WTC11 (cell line): ENCODE data around the gene ANXA2. TPM values are rescaled to one million over a fixed set of nuclear protein-coding genes. Genes with fewer than 3 reads are reported as not detected.

ENCODE experiments used
- ATAC-seq: fragments of 200-7000 bp; cut with Tn5 transposase; 2 replicates; pipeline ENCODE4 v1.10.0; 2021; ENCODE audit warnings: mild to moderate bottlenecking, moderate library complexity
- CTCF ChIA-PET: fragments of 300-600 bp; sonication (Branson Sonifier 250); formaldehyde crosslinking; loops from one replicate; lab custom pipeline; 2021; ENCODE audit warnings: antibody characterized with exemption; lab: Charles Lee
- POLR2A ChIA-PET: fragments of 350-600 bp; sonication (Branson Sonifier 250); formaldehyde crosslinking; loops from one replicate; lab custom pipeline; 2021; ENCODE audit warnings: antibody characterized with exemption; lab: Charles Lee
- DNase-seq: peaks from one replicate; pipeline ENCODE4 v3.0.0; 2021; ENCODE audit warnings: low spot score
- H3K27ac Mint-ChIP-seq: 2 replicates; pipeline ENCODE4 v1.8.0; 2021; ENCODE audit warnings: mixed read lengths
- H3K27me3 Mint-ChIP-seq: 2 replicates; pipeline ENCODE4 v1.8.0; 2021; ENCODE audit warnings: low read depth, mild to moderate bottlenecking, moderate library complexity, mixed read lengths
- H3K36me3 Mint-ChIP-seq: 2 replicates; pipeline ENCODE4 v1.8.0; 2021; ENCODE audit warnings: mixed read lengths
- H3K4me1 Mint-ChIP-seq: 2 replicates; pipeline ENCODE4 v1.8.0; 2022; ENCODE audit warnings: mixed read lengths
- H3K4me3 Mint-ChIP-seq: 2 replicates; pipeline ENCODE4 v1.8.0; 2021; ENCODE audit warnings: mild to moderate bottlenecking, moderate library complexity, mixed read lengths
- H3K9me3 Mint-ChIP-seq: 2 replicates; pipeline ENCODE4 v1.8.0; 2021; ENCODE audit warnings: mixed read lengths
- CREB1 ChIP-seq: sonication (generic); formaldehyde crosslinking; IDR thresholded peaks from 2 replicates; pipeline ENCODE4 v1.8.0; 2023; ENCODE audit warnings: mild to moderate bottlenecking, missing genetic modification reagents
- EMX1 ChIP-seq: fragments of 250-450 bp; sonication (Bioruptor Pico); IDR thresholded peaks from 2 replicates; pipeline ENCODE4 v1.8.0; 2021; ENCODE audit warnings: mild to moderate bottlenecking
- ESRRA ChIP-seq: sonication (generic); formaldehyde crosslinking; IDR thresholded peaks from 2 replicates; pipeline ENCODE4 v1.8.1; 2022; ENCODE audit warnings: mild to moderate bottlenecking, missing genetic modification reagents, borderline replicate concordance
- FOXJ3 ChIP-seq: sonication (generic); formaldehyde crosslinking; IDR thresholded peaks from 2 replicates; pipeline ENCODE4 v1.9.0; 2021; ENCODE audit warnings: missing genetic modification reagents, mild to moderate bottlenecking, borderline replicate concordance
- GRHL2 ChIP-seq: fragments of 250-450 bp; sonication (Bioruptor Pico); IDR thresholded peaks from 2 replicates; pipeline ENCODE4 v1.8.0; 2022; ENCODE audit warnings: mild to moderate bottlenecking, moderate library complexity; ENCODE audit not compliant: insufficient replicate concordance, severe bottlenecking
- HMGA2 ChIP-seq: fragments of 250-450 bp; sonication (Bioruptor Pico); IDR thresholded peaks from 2 replicates; pipeline ENCODE4 v1.4.0; 2021; ENCODE audit warnings: mild to moderate bottlenecking, moderate library complexity
- IRF2 ChIP-seq: sonication (generic); formaldehyde crosslinking; IDR thresholded peaks from 2 replicates; pipeline ENCODE4 v1.8.0; 2022; ENCODE audit warnings: low read depth, missing genetic modification reagents, borderline replicate concordance
- JAZF1 ChIP-seq: fragments of 250-450 bp; sonication (Bioruptor Pico); IDR thresholded peaks from 2 replicates; pipeline ENCODE4 v1.9.0; 2021; ENCODE audit warnings: moderate library complexity, mild to moderate bottlenecking, inconsistent platforms
- NFATC4 ChIP-seq: fragments of 250-450 bp; sonication (Bioruptor Pico); IDR thresholded peaks from 2 replicates; pipeline ENCODE4 v1.9.0; 2021; ENCODE audit warnings: mild to moderate bottlenecking
- NR3C1 ChIP-seq: sonication (generic); formaldehyde crosslinking; conservative IDR thresholded peaks from 2 replicates; pipeline ENCODE4 v1.8.1; 2023; ENCODE audit warnings: low read depth, mild to moderate bottlenecking, missing genetic modification reagents
- RELA ChIP-seq: sonication (generic); formaldehyde crosslinking; IDR thresholded peaks from 2 replicates; pipeline ENCODE4 v1.8.1; 2022; ENCODE audit warnings: missing genetic modification reagents, mild to moderate bottlenecking, borderline replicate concordance
- SMAD4 ChIP-seq: sonication (generic); formaldehyde crosslinking; IDR thresholded peaks from 2 replicates; pipeline ENCODE4 v1.8.0; 2022; ENCODE audit warnings: mild to moderate bottlenecking, missing genetic modification reagents
- SOX15 ChIP-seq: fragments of 250-450 bp; sonication (Bioruptor Pico); IDR thresholded peaks from 2 replicates; pipeline ENCODE4 v1.9.0; 2021; ENCODE audit warnings: mild to moderate bottlenecking
- SP1 ChIP-seq: sonication (generic); formaldehyde crosslinking; conservative IDR thresholded peaks from 2 replicates; pipeline ENCODE4 v1.8.1; 2022; ENCODE audit warnings: missing genetic modification reagents
- ZNF219 ChIP-seq: sonication (generic); formaldehyde crosslinking; IDR thresholded peaks from 2 replicates; pipeline ENCODE4 v1.8.0; 2023; ENCODE audit warnings: missing genetic modification reagents, mild to moderate bottlenecking, borderline replicate concordance
- total RNA-seq: library from RNA; stranded (reverse); gene quantifications from 3 replicates; pipeline ENCODE4 v1.2.3, GENCODE V29; 2021
- TF ChIP-seq, protein P1 (sequence below): sonication (generic); formaldehyde crosslinking; IDR thresholded peaks from 2 replicates; pipeline ENCODE4 v1.8.1; 2023; ENCODE audit warnings: mild to moderate bottlenecking, missing genetic modification reagents
- TF ChIP-seq, protein P2 (sequence below): sonication (generic); formaldehyde crosslinking; IDR thresholded peaks from 2 replicates; pipeline ENCODE4 v1.8.1; 2022; ENCODE audit warnings: mild to moderate bottlenecking, moderate library complexity, missing genetic modification reagents
- TF ChIP-seq, protein P3 (sequence below): sonication (generic); formaldehyde crosslinking; IDR thresholded peaks from 2 replicates; pipeline ENCODE4 v1.8.0; 2022; ENCODE audit warnings: mild to moderate bottlenecking, missing genetic modification reagents
- TF ChIP-seq, protein P4 (sequence below): sonication (generic); formaldehyde crosslinking; IDR thresholded peaks from 2 replicates; pipeline ENCODE4 v1.8.1; 2022; ENCODE audit warnings: low read depth, mild to moderate bottlenecking, moderate library complexity, missing genetic modification reagents, borderline replicate concordance
- TF ChIP-seq, protein P5 (sequence below): fragments of 250-450 bp; sonication (Bioruptor Pico); IDR thresholded peaks from 2 replicates; pipeline ENCODE4 v1.9.0; 2021; ENCODE audit warnings: mild to moderate bottlenecking, borderline replicate concordance
- TF ChIP-seq, protein P6 (sequence below): sonication (generic); formaldehyde crosslinking; IDR thresholded peaks from 2 replicates; pipeline ENCODE4 v1.8.0; 2022; ENCODE audit warnings: mild to moderate bottlenecking, missing genetic modification reagents

Gene ANXA2
- total RNA-seq, 1 experiment from 2014 or later = 152 TPM

DNA sequence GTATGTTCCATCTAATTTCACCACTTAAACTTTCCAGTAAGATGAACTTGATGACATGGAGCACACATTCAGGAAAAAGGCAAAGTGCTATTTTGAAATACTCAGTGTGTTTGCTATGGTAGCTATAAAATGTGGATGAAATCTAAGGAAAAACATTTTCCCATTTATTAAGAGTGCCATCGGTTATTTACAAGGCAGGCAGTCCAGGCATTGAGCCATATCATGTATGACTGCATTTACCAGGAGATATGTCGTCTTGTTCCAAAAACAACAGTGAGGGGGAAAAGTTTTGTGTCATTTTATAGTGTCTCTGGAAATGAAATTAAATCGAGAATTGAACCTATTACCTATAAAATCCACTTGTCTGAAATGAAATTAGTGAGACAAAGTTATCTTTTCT lies 13.7 kb downstream of the ANXA2 start:
- H3K4me3 Mint-ChIP-seq = no peak overlapping the region
- H3K27me3 Mint-ChIP-seq = no peaks in the 10 kb centered on the region
- H3K4me1 Mint-ChIP-seq = no peaks in the 10 kb centered on the region
- no peak for ATAC-seq
- H3K36me3 Mint-ChIP-seq = peaks cover 7% of the 10 kb centered on the region; the same call in 1 of the 2 replicates
- no peaks in the 10 kb centered on the region for H3K9me3 Mint-ChIP-seq
- TF ChIP-seq JAZF1 (no peak), EMX1 (CRISPR knock-in tag) (no peak), GRHL2 (no peak), SOX15 (CRISPR knock-in tag) (no peak), ZNF219 (CRISPR knock-in tag) (no peak), HMGA2 (CRISPR knock-in tag) (no peak), SP1 (no peak), FOXJ3 (CRISPR knock-in tag) (no peak), ESRRA (no peak), NR3C1 (CRISPR knock-in tag) (no peak), RELA (CRISPR knock-in tag) (no peak)
- TF ChIP-seq, protein P1, sequence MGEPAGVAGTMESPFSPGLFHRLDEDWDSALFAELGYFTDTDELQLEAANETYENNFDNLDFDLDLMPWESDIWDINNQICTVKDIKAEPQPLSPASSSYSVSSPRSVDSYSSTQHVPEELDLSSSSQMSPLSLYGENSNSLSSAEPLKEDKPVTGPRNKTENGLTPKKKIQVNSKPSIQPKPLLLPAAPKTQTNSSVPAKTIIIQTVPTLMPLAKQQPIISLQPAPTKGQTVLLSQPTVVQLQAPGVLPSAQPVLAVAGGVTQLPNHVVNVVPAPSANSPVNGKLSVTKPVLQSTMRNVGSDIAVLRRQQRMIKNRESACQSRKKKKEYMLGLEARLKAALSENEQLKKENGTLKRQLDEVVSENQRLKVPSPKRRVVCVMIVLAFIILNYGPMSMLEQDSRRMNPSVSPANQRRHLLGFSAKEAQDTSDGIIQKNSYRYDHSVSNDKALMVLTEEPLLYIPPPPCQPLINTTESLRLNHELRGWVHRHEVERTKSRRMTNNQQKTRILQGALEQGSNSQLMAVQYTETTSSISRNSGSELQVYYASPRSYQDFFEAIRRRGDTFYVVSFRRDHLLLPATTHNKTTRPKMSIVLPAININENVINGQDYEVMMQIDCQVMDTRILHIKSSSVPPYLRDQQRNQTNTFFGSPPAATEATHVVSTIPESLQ (CRISPR knock-in tag) = no peak
- TF ChIP-seq, protein P2, sequence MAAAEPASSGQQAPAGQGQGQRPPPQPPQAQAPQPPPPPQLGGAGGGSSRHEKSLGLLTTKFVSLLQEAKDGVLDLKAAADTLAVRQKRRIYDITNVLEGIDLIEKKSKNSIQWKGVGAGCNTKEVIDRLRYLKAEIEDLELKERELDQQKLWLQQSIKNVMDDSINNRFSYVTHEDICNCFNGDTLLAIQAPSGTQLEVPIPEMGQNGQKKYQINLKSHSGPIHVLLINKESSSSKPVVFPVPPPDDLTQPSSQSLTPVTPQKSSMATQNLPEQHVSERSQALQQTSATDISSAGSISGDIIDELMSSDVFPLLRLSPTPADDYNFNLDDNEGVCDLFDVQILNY = no peak
- TF ChIP-seq, protein P3, sequence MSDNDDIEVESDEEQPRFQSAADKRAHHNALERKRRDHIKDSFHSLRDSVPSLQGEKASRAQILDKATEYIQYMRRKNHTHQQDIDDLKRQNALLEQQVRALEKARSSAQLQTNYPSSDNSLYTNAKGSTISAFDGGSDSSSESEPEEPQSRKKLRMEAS (CRISPR knock-in tag) = no peak
- TF ChIP-seq, protein P4, sequence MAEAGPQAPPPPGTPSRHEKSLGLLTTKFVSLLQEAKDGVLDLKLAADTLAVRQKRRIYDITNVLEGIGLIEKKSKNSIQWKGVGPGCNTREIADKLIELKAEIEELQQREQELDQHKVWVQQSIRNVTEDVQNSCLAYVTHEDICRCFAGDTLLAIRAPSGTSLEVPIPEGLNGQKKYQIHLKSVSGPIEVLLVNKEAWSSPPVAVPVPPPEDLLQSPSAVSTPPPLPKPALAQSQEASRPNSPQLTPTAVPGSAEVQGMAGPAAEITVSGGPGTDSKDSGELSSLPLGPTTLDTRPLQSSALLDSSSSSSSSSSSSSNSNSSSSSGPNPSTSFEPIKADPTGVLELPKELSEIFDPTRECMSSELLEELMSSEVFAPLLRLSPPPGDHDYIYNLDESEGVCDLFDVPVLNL = no peak
- TF ChIP-seq, all 79 proteins: peak for 0
- DNase-seq = no peak
- CTCF ChIA-PET = no interaction called here
- POLR2A ChIA-PET = no interaction called here
- no peak overlapping the region for H3K27ac Mint-ChIP-seq

DNA sequence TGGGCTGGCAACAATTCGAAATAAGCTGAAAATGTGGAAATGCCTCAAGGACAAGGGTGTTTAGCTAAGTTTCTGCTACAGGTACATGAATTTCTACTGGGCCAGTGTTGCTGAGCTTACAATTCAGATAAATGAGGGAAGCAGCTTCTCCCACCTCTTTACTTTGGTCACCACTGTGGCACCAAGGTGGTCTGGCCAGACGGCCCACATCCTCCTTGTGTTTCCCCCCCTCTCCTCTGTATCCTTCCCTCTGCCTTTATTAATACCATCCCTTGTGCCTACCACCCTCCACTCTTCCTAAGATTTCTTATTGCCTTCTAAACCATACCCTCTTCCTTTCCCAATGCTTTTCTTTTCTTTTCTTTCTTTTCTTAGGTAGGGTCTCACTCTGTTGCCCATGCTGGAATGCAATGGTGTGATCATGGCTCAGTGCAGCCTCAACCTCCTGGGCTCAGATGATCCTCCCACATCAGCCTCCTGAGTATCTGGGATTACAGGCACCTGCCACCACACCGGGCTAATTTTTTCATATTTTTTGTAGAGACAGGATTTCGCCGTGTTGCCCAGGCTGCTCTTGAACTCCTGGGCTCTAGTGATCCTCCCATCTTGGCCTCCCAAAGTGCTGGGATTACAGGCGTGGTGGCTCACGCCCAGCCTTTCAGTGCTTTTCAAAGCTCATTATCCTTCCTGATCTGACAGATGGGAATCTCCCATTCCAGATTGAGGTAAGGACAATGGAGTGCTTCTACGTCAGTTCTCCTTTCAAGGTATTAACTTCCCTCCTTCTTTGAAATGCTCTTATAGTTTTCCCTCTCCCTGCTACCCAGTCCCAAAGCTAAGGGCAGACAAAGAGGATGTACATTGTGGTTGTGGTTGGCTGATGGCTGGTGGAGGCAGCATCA lies 14.8 kb downstream of the ANXA2 start:
- H3K4me3 Mint-ChIP-seq = no peak overlapping the region
- H3K36me3 Mint-ChIP-seq = peaks cover 7% of the 10 kb centered on the region; the same call in 1 of the 2 replicates
- no peak for TF ChIP-seq CREB1 (CRISPR knock-in tag)
- TF ChIP-seq IRF2 (CRISPR knock-in tag) = no peak
- H3K27me3 Mint-ChIP-seq = no peaks in the 10 kb centered on the region
- no peak overlapping the region for H3K27ac Mint-ChIP-seq
- H3K9me3 Mint-ChIP-seq = no peaks in the 10 kb centered on the region
- CTCF ChIA-PET = no interaction called here
- H3K4me1 Mint-ChIP-seq = no peaks in the 10 kb centered on the region
- no peak for ATAC-seq
- no peak for DNase-seq
- POLR2A ChIA-PET = no interaction called here

DNA sequence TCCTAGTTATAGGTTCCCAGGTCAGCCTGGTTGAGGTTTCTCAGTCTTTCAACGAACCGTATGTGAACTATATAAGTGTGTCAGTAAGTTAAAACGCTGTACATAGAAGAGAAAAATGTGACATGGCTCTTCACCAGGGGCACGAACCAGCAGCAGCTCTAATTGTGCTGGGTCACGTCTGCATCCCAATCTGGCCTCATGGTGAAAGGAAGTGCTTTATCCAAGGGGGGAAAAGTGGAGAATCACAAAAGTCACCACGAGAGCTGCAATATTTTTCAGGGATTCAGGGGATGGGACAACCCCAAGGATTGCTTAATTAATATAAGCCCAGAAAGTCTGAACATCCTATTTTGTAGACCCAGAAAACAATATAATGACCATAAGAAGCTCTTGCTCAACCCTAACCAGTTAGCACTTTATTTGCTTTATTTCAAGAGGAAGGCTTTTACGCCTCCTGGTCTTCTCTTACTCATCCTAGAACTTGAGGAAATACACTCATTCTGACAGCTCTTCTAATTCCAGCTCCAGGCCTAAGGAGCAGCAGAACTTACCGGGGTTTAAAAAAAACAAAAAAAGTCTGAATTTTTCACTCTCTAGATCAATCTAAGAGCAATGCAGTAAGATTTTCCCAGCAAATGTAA lies 16.5 kb downstream of the ANXA2 start:
- Mint-ChIP-seq H3K27ac (no peak overlapping the region; the same call in 1 of the 2 replicates), H3K9me3 (no peaks in the 10 kb centered on the region), H3K36me3 (peaks cover 7% of the 10 kb centered on the region; the same call in 1 of the 2 replicates), H3K4me1 (peaks cover 2% of the 10 kb centered on the region; the same call in 1 of the 2 replicates), H3K27me3 (no peaks in the 10 kb centered on the region), H3K4me3 (no peak overlapping the region)
- DNase-seq (no peak), ATAC-seq (no peak)
- ChIA-PET POLR2A (interaction anchor here (0.7 kb wide), 1 partner anchor 488 kb away, joined by 5 read pairs; no protein-coding TSS in a partner anchor), CTCF (no interaction called here)
- TF ChIP-seq NFATC4 (CRISPR knock-in tag) = no peak
- TF ChIP-seq, protein P5, sequence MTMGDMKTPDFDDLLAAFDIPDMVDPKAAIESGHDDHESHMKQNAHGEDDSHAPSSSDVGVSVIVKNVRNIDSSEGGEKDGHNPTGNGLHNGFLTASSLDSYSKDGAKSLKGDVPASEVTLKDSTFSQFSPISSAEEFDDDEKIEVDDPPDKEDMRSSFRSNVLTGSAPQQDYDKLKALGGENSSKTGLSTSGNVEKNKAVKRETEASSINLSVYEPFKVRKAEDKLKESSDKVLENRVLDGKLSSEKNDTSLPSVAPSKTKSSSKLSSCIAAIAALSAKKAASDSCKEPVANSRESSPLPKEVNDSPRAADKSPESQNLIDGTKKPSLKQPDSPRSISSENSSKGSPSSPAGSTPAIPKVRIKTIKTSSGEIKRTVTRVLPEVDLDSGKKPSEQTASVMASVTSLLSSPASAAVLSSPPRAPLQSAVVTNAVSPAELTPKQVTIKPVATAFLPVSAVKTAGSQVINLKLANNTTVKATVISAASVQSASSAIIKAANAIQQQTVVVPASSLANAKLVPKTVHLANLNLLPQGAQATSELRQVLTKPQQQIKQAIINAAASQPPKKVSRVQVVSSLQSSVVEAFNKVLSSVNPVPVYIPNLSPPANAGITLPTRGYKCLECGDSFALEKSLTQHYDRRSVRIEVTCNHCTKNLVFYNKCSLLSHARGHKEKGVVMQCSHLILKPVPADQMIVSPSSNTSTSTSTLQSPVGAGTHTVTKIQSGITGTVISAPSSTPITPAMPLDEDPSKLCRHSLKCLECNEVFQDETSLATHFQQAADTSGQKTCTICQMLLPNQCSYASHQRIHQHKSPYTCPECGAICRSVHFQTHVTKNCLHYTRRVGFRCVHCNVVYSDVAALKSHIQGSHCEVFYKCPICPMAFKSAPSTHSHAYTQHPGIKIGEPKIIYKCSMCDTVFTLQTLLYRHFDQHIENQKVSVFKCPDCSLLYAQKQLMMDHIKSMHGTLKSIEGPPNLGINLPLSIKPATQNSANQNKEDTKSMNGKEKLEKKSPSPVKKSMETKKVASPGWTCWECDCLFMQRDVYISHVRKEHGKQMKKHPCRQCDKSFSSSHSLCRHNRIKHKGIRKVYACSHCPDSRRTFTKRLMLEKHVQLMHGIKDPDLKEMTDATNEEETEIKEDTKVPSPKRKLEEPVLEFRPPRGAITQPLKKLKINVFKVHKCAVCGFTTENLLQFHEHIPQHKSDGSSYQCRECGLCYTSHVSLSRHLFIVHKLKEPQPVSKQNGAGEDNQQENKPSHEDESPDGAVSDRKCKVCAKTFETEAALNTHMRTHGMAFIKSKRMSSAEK = no peak
- TF ChIP-seq SMAD4 = no peak
- TF ChIP-seq, protein P6, sequence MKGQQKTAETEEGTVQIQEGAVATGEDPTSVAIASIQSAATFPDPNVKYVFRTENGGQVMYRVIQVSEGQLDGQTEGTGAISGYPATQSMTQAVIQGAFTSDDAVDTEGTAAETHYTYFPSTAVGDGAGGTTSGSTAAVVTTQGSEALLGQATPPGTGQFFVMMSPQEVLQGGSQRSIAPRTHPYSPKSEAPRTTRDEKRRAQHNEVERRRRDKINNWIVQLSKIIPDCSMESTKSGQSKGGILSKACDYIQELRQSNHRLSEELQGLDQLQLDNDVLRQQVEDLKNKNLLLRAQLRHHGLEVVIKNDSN (CRISPR knock-in tag) = no peak
